GM21515 (cell line): ENCODE measurements around the gene NUMB.
"Not testable (repeated sequence)": the region's sequence is repeated elsewhere in the genome, so short reads cannot be mapped to it uniquely, and the experiment has no call there.

Source experiments
- ATAC-seq: cut with Tn5 transposase; IDR thresholded peaks from one replicate; pipeline ENCODE4 v1.9.1; 2021; ENCODE audit not compliant: unreplicated experiment

NUMB gene

DNA sequence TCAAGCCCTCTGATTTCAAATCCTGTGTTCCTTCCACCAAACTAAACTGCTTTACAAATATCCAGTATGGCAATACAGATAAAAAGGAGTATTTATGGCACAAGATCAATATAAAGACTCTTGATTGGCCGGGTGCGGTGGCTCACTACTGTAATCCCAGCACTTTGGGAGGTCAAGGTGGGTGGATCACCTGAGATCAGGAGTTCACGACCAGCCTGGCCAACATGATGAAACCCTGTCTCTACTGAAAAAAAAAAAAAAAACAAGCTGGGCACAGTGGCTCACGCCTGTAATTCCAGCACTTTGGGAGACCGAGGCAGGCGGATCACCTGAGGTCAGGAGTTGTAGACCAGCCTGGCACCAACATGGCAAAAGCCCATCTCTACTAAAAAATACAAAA, 35.3 kb downstream of the NUMB start:
- not testable (repeated sequence) for ATAC-seq

DNA sequence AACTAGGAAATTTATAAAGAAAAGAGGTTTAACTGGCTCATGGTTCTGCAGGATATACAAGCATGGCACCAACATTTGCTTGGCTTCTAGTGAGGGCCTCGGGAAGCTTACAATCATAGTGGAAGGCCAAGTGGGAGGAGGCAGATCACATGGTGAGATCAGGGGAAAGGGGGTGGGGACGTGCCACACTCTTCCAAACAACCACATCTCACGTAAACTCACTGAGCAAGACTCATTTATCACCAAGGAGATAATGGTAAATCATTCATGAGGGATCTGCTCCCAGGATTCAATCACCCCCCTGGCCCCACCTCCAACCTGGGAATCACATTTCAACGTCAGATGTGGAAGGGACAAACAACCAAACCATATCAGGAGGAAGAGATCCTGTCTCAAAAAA, 35.8 kb downstream of the NUMB start:
- ATAC-seq, result no peak

DNA sequence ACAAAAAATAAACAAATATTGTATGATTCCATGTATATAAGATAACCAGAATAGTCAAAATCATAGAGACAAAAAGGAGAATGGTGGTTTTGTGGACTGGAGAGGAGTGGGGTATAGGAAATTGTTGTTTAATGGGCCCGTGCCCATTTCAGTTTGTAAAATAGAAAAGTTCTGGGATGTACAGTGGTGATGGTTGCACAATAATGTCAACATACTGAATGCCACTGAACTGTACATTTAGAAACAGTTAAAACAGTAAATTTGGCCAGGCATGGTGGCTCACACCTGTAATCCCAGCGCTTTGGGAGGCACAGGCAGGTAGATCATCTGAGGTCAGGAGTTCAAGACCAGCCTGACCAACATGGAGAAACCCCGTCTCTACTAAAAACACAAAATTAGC, 40.1 kb downstream of the NUMB start:
- no peak for ATAC-seq

DNA sequence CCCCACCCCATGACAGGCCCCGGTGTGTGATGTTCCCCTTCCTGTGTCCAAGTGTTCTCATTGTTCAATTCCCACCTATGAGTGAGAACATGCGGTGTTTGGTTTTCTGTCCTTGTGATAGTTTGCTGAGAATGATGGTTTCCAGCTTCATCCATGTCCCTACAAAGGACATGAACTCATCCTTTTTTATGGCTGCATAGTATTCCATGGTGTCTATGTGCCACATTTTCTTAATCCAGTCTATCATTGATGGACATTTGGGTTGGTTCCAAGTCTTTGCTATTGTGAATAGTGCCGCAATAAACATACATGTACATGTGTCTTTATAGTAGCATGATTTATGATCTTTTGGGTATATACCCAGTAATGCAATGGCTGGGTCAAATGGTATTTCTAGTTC, 52.1 kb downstream of the NUMB start:
- not testable (repeated sequence) for ATAC-seq

DNA sequence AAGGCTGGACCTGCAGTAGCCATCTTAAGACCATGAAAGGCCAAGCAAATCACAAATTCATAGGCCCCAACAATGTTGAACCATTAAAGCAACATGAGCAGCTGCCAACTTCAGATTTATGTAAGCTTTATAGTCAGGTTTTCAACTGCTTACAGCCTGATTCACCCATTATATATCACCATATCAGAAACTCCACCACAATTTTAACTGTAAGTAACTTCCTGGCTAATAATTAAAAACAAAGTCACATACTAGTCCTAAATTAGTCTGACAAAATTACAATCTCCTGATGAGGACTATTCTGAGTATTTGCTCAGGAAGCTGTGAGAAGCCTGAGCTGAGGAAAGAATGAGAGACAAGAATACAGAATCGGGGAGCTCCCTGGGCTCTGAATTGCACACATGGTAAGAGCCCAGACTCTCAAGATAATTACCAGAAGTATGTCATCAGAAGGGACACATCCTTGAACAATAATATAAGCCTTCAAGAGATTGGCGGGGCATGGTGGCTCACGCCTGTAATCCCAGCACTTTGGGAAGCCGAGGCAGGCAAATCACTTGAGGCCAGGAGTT, 55.1 kb downstream of the NUMB start:
- no peak for ATAC-seq

DNA sequence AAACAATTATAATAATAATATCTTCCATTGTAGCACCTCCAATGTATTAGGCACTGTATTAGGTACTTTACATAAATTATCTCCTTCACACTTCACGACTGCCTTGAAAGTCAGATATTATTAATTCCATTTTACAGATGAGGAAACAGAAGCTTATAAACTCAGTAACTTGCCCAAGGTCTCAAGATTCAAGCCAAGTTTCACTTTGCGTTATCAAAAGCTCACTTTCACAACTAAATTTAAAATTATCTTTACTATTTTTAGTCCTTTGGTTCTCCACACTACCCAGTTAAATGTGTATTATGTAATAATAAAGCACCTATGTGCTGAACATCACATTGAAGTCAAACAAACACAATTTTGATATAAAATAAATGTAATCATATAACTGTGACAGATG, 55.8 kb downstream of the NUMB start:
- ATAC-seq, result no peak

DNA sequence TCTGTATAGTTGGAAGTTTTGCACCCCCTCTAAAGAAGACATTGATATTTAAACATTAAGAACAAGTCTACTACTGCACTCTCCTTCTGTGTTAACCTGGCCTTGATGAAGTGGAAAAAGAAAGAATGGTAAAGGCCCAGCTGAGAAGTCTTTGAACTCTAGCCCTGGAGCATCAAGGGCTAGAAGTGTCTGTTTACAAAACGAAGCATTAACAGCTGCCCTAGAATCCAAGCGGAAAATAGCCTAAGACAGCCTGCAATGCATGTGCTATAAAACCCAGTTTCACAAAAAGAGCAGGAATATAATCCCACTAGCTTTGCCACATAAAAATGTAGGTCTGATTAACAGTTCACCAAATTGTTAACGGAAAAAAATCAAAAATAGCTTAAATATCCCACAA, 60.5 kb downstream of the NUMB start:
- no peak for ATAC-seq

DNA sequence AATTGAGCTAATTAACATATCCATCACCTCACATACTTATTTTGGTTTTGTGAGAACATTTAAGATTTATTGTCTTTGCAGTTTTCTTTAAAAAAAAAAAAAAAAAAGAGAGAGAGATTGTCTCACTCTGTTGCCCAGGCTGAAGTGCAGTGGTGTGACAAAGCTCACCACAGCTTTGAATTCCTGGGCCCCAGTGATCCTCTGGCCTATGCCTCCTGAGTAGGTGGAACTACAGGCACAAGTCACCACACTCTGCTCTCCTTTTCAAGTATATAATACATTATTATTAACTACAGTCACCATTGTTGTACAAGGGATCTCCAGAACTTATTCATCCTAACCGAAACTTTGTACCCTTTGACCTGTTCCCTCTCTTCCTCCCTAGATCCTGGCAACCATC, 64.0 kb downstream of the NUMB start:
- ATAC-seq, result no peak

DNA sequence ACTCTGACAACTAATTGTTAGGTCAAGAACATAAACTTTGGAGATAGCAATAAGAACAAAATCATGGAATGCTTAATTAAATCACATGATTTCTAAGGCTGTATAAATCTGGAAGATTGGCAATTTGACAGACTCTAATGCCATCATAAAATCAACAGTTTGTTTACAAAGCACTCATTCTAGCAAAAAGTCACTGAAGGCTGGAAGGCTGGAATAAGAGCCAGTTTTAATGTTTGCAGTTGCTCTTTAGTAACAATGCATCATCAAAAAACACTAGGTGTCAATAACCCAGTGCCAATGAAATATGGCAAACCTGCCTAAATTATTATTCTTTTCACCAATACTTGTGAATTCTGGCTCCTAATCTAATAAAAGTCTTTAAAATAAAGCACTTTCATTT, 65.0 kb downstream of the NUMB start:
- ATAC-seq, result no peak

DNA sequence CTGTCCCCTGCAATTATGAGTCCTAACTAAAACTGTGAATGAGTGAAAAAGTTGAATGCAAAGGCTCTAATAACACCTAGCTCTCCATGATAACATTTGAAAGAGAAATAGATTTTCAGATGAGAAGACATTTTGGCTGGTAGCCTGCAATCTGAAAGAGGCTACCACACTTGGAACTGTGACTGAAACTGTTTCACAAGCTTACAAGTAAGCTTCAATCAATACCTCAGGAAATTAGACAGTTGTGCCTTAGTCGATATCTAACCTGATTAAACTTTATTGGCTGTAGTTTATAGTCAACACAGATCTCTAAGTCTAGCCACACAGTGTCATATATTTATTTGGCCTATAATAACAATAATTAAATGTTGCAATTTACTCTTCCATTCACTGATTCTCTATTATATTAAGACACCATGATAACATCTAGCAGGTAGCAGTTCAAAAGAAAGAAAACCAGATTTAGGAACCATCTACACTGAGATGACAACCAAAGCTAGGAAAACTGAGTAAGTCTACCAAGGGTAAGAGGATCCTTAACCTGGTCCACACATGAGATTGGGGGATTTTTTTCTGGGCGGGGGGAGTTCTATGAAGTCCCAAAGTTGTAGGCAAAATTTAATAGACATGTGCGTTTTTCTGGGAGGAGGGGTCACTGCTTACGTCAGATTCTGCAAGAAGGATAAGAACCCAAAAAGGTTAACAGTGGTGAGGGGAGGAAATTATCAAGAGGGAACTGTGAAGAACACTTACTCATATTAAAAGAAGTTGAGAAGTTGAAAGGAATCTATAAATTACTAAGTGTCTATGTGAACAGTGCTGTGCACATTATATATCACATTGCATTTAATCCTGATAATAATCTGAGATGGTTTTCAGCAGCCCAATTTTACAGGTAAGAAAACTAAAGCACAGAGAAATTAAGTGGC, 65.8 kb downstream of the NUMB start:
- no peak for ATAC-seq

DNA sequence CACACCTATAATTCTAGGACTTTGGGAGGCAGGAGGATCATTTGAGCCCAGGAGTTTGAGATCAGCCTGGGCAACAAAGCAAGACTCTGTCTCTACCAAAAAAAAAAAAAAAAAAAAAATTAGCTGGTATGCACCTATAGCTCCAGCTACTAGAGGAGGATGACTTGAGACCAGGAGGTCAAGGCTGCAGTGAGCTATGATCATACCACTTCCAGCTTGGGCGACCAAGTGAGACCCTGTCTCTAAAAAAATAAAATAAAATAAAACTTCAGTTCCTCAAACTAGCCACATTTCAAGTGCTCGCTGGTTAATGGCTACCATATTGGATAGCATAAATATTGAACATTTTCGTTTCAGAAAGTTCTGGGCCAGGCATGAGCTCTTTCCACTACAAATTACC, 70.5 kb downstream of the NUMB start:
- not testable (repeated sequence) for ATAC-seq

DNA sequence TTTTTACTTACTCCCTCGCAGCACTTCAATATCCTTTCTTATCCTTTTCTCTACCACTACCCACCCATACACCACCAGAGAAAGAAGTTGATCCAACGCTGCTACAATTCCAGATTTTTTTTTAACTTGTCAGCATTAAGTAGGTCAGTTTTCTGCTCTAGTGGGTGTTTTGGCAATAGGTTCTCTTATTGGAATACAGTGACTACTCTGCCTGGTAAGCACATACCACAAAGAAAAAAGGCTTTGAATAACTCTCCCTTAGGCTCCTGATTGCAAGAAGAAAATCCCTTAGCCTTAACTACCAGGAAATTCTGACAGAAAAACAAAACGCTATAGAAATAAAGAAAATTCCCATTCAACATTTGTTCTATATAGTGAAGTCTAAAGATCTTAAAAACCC, 72.0 kb downstream of the NUMB start:
- ATAC-seq, result no peak

DNA sequence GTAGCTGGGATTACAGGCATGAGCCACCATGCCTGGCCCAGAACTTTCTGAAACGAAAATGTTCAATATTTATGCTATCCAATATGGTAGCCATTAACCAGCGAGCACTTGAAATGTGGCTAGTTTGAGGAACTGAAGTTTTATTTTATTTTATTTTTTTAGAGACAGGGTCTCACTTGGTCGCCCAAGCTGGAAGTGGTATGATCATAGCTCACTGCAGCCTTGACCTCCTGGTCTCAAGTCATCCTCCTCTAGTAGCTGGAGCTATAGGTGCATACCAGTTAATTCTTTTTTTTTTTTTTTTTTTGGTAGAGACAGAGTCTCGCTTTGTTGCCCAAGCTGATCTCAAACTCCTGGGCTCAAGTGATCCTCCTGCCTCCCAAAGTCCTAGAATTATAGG, 73.3 kb downstream of the NUMB start:
- ATAC-seq, result not testable (repeated sequence)

DNA sequence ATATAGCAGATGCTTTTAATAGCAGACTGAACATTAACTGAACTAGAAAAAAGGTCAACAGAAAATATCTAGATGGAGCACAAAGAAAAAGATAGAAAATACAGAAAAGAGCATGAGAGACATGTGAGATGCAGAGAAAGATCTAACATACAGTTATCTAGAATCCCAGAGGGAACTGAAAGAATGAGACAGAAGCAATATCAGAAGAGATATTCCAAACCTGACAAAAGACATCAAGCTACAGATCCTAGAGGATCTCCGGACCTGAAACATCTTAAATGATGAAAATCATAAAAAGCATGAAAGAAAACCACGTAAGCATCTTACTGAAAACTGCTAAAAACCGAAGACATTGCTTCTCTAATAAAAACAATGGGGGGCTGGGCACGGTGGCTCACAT, 75.0 kb downstream of the NUMB start:
- no peak for ATAC-seq

DNA sequence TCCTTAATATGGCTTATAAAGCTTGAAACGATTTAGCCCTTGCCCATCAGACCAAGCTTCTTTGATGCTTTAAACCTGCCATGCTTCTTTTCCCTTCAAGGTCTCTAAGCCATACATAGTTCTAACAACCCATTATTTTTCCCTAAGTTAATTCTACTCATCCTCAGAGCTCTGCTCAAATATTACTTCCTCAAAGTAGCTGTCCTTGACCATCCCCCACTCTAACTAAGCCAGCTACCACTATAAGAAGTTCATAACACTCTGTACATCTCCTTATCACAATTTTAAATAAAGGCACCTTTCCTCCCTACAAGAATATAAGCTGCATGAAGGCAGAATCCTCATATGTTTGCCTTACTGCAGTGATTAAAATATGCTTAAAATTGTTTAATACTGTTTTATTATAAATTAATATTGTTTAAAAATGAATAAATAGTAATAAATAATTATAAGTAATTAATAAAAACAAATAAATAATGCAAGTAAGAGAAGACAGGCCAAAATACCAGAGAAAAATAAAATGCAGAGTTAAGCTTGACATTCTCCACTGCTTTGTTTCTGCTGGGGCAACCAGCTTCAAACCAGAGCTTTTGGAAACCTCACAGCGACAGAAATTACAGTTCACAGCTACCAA, 76.8 kb downstream of the NUMB start:
- ATAC-seq, result no peak

DNA sequence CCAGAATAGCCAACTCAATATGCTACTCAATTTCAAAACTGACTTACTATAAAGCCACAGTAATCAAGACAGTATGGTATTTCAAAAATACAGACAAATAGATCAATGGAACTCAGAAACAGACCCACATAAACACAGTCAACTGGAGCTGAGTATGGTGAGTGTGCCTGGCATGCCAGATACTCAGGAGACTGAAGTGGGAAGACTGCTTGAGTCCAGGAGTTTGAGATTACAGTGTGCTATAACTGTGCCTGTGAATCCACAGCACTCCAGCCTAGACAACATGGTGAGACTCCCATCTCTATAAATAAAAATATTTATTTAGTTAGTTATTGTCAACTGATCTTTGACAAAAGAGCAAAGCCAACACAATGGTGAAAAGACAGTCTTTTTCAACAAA, 81.8 kb downstream of the NUMB start:
- no peak for ATAC-seq

DNA sequence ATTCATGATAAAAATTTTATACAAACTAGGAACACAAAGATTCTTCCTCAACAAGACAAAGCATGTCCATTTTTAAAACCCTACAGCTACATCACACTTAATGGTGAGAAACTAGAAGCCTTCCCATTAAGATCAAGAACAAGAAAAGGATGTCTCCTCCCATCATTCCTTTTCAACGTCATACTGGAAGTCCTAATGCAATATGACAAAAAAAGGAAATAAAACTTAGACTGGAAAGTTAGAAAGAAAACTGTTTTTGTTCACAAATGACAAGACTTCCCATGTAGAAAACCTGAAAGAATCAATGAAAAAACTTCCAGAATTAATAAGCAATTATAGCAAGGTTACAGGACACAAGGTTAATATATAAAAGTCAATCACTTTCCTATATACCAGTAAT, 82.5 kb downstream of the NUMB start:
- no peak for ATAC-seq

DNA sequence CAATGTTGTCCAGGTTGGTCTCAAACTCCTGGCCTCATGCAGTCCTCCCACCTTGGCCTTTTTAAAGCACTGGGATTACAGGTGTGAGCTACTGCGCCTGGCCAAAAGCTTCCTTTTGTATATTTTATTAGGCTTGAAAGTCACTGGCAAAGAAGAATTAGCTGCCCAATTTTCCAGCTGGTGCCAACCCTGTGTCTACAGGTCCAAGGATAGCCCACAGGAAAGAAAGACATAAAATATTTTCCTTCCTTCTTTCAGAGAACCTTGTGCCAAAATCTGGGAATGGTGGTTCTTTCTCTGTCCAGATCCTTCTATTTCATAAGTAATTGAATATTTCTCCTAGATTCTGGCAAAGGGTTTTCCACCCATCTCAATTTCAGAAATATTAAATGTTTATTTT, 84.1 kb downstream of the NUMB start:
- no peak for ATAC-seq

DNA sequence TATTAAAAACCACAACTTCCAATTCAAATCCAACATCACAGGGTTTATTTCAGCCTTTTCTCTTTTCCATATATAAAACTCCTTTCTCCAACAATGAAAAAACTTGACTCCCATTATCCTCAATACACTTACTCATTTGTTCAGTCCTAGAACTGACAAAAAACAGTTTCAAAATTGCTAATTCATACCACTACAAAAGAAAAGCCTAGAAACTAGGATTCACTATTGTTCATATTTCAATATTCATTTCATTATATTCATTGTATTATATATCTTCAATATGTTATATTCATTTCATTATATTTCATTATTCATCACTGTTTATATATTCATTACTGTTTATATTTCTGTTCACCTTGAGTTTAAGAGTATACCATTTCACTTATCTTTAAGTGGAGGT, 85.8 kb downstream of the NUMB start:
- no peak for ATAC-seq

DNA sequence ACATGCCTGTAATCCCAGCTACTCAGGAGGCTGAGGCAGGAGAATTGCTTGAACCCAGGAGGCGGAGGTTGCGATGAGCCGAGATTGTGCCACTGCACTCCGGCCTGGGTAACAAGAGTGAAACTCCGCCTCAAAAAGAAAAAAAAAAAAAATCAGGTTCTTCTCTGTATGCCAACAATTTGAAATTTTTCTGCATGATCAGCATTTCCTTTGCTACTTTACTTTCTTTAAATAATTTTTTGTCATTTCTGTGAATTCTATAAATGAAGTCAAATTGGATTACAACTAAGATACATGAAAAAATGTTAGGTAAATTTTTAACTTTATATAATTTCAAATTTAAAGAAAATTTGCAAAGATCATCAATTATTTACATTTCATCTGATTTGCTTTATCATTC, 87.8 kb downstream of the NUMB start:
- no peak for ATAC-seq

DNA sequence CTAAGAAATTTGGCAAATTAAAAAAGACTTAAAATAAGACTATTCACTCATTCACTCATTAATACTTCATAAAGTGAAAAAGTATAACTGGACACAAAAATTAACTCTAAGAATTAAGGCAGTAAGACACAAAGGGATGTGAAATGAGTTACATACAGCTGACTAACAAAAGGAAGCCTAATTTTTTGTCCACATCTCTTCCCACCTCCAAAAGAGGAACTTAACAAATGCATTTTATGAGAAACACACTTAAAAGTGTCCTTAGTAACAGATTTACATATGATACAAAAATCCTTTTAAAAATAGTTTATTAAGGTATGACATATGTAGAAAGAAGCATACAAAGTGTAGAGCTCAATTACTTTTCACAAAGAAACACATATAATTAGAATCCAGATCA, 88.9 kb downstream of the NUMB start:
- ATAC-seq, result no peak

DNA sequence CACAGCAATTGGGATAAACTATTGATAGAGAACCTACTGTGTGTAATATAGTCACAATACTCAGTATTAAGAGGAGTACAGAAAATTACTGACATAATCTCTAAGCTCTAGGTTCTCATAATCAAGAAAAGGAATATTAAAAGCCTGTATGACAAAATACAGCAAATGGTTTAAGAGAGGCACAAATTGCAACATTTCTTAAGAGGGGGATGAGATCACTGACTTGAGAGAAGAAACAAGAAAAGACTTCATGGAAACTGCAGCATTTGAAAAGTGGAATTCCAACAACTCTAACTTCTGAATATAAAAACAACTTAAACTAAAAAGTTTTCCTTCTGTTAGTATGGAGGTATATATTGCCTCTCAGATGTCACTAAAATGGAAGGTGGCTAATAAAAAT, 89.7 kb downstream of the NUMB start:
- no peak for ATAC-seq
